Activated naive CD8-positive, alpha-beta T cell (primary cell): ENCODE measurements around the gene DTD2.

Experiments used
- H3K27ac Mint-ChIP-seq: one replicate; pipeline ENCODE4 v1.8.0; 2021; ENCODE audit warnings: mixed read lengths
- H3K27me3 Mint-ChIP-seq: one replicate; pipeline ENCODE4 v1.8.0; 2021; ENCODE audit warnings: mixed read lengths
- H3K36me3 Mint-ChIP-seq: one replicate; pipeline ENCODE4 v1.8.0; 2021; ENCODE audit warnings: mixed read lengths
- H3K4me1 Mint-ChIP-seq: one replicate; pipeline ENCODE4 v1.8.0; 2021; ENCODE audit warnings: low read depth, mixed read lengths
- H3K4me3 Mint-ChIP-seq: one replicate; pipeline ENCODE4 v1.8.0; 2021; ENCODE audit warnings: mild to moderate bottlenecking, mixed read lengths
- H3K9me3 Mint-ChIP-seq: one replicate; pipeline ENCODE4 v1.8.0; 2021; ENCODE audit warnings: low read depth, mixed read lengths

The DTD2 gene

GRCh38 chr14:31402764-31403439 is 54.4 kb downstream of the DTD2 start:
- Mint-ChIP-seq H3K4me1 (peaks cover 3% of the 10 kb centered on the region), H3K27me3 (no peaks in the 10 kb centered on the region), H3K27ac (no peak overlapping the region), H3K4me3 (no peak overlapping the region), H3K36me3 (peaks cover 9% of the 10 kb centered on the region), H3K9me3 (no peaks in the 10 kb centered on the region)

- Mint-ChIP-seq H3K27me3 (no peaks in the 10 kb centered on the region), H3K36me3 (peaks cover 9% of the 10 kb centered on the region), H3K9me3 (no peaks in the 10 kb centered on the region), H3K27ac (no peak overlapping the region), H3K4me1 (peaks cover 2% of the 10 kb centered on the region), H3K4me3 (no peak overlapping the region)
Observed at GRCh38 chr14:31401369-31401932, 55.9 kb downstream of the DTD2 start.

GRCh38 chr14:31400031-31400638 is 57.2 kb downstream of the DTD2 start:
- no peak overlapping the region for H3K27ac Mint-ChIP-seq
- H3K4me1 Mint-ChIP-seq: peaks cover 2% of the 10 kb centered on the region
- H3K27me3 Mint-ChIP-seq: no peaks in the 10 kb centered on the region
- peaks cover 9% of the 10 kb centered on the region for H3K36me3 Mint-ChIP-seq
- no peak overlapping the region for H3K4me3 Mint-ChIP-seq
- no peaks in the 10 kb centered on the region for H3K9me3 Mint-ChIP-seq
